K562 (cell line): Measurements from ENCODE around the gene RNF168. TPM values are rescaled to one million over a fixed set of nuclear protein-coding genes. Genes with fewer than 3 reads are reported as not detected.
A peak's percentile ranks its signal among the peaks of the same experiment; 100 is the strongest.

ENCODE experiments used
- ARID2 ChIP-seq: fragments of 450-650 bp; IDR thresholded peaks from 2 replicates; pipeline ENCODE4 v1.6.1; 2017; ENCODE audit warnings: antibody characterized with exemption, mild to moderate bottlenecking
- NR3C1 ChIP-seq: sonication (generic); formaldehyde crosslinking; IDR thresholded peaks from 2 replicates; pipeline ENCODE4 v1.8.1; 2022; ENCODE audit warnings: missing genetic modification reagents
- POLR3A ChIP-seq: IDR thresholded peaks from 2 replicates; pipeline ENCODE4 v1.6.1; 2011; ENCODE audit warnings: borderline replicate concordance, mild to moderate bottlenecking, moderate library complexity; ENCODE audit not compliant: insufficient read length, insufficient read depth; ENCODE audit errors: extremely low read depth
- PREB ChIP-seq: sonication (generic); formaldehyde crosslinking; IDR thresholded peaks from 2 replicates; pipeline ENCODE4 v1.8.1; 2023; ENCODE audit warnings: mild to moderate bottlenecking, missing genetic modification reagents
- RERE ChIP-seq: sonication (generic); formaldehyde crosslinking; IDR thresholded peaks from 2 replicates; pipeline ENCODE4 v1.8.0; 2023; ENCODE audit warnings: missing genetic modification reagents, mild to moderate bottlenecking, borderline replicate concordance
- RHOXF2B ChIP-seq: fragments of 250-450 bp; sonication (Bioruptor Pico); conservative IDR thresholded peaks from 2 replicates; pipeline ENCODE4 v1.5.1; 2021
- SRSF9 ChIP-seq: fragments of 200-400 bp; formaldehyde crosslinking; IDR thresholded peaks from 2 replicates; pipeline ENCODE4 v1.6.1; 2017; ENCODE audit warnings: low read depth, low read length, borderline replicate concordance
- TFAM ChIP-seq: fragments of 250-450 bp; sonication (Bioruptor Pico); conservative IDR thresholded peaks from 2 replicates; pipeline ENCODE4 v1.5.0; 2021; ENCODE audit warnings: mild to moderate bottlenecking, moderate library complexity
- TRIM24 ChIP-seq, 2 experiments: fragments of 450-650 bp; IDR thresholded peaks; 2 replicates each; pipeline ENCODE4 v1.6.1; 2016
- WHSC1 ChIP-seq: IDR thresholded peaks from one replicate; pipeline ENCODE4 v1.6.1; 2012; ENCODE audit warnings: low read length, control low read depth, inconsistent platforms
- ZNF318 ChIP-seq, 2 experiments: fragments of 450-650 bp; IDR thresholded peaks; 2 replicates each; pipeline ENCODE4 v1.6.1; 2016; ENCODE audit warnings: mild to moderate bottlenecking in 2 of 2, borderline replicate concordance in 1 of 2, low read depth in 1 of 2, moderate library complexity in 1 of 2
- ZNF445 ChIP-seq: fragments of 250-450 bp; sonication (Bioruptor Pico); IDR thresholded peaks from 2 replicates; pipeline ENCODE4 v1.4.0; 2020; ENCODE audit warnings: low read depth, mild to moderate bottlenecking, moderate library complexity
- polyA plus RNA-seq, 8 experiments: library from polyadenylated mRNA; depleted of rRNA in 4 of 8; stranded (reverse) in 5 of 8; unstranded in 3 of 8; fragments of >200 nt; fragmentation: Nextera tagmentation in 2 of 8; fragmentation: Illumina TruSeq in 1 of 8; extraction: Ambion mirVana in 2 of 8; extraction: Trizol in 1 of 8; gene quantifications; 2 replicates each; pipeline versions ENCODE4 v1.2.1 to v1.2.3, GENCODE V29; 2011 to 2014; ENCODE audit warnings: inconsistent platforms in 1 of 8, missing spikeins in 1 of 8
- total RNA-seq, 7 experiments: library from RNA; depleted of rRNA in 6 of 7; stranded (reverse); fragments of >200 nt in 6 of 7; fragmentation: Illumina TruSeq in 2 of 7; extraction: Trizol in 2 of 7; gene quantifications; 2 replicates each; pipeline versions ENCODE4 v1.2.1 to v1.2.3, GENCODE V29; 2011 to 2021; ENCODE audit warnings: low replicate concordance in 1 of 7

The RNF168 gene
- total and polyA plus RNA-seq, 9 of the 15 experiments (the other 6 are each of a cell fraction or from before 2014, with no cell fraction given), result 6.0 to 32.1 (median 16.6) TPM

GRCh38 chr3:196514913-196515621 is 11.5 kb upstream of the RNF168 start, which contains the start of gene SMCO1 (continued):
- TF ChIP-seq TFAM (CRISPR knock-in tag), result no peak
- TF ChIP-seq RERE (CRISPR knock-in tag), result no peak
- TF ChIP-seq TRIM24 (IDR thresholded peaks at IDR 0.05), result peak in 1 of 2 experiments; percentile 45; a peak in 3 of 4 replicates
- no peak for TF ChIP-seq POLR3A
- TF ChIP-seq SRSF9, result no peak
- TF ChIP-seq PREB (CRISPR knock-in tag), result no peak
- TF ChIP-seq ZNF445 (CRISPR knock-in tag), result no peak
- TF ChIP-seq WHSC1, result no peak
- TF ChIP-seq ARID2, result no peak
- TF ChIP-seq NR3C1, result no peak
- TF ChIP-seq ZNF318 (IDR thresholded peaks at IDR 0.05; ENCODE audit: borderline replicate concordance in 1 of 2, low read depth in 1 of 2), result peak in 1 of 2 experiments; percentile 29; a peak in 1 of 4 replicates
- TF ChIP-seq RHOXF2B (CRISPR knock-in tag), result no peak
